ENCODE results near the gene CCDC137.
A peak's percentile ranks its signal among the peaks of the same experiment; 100 is the strongest.

The CCDC137 gene

DNA sequence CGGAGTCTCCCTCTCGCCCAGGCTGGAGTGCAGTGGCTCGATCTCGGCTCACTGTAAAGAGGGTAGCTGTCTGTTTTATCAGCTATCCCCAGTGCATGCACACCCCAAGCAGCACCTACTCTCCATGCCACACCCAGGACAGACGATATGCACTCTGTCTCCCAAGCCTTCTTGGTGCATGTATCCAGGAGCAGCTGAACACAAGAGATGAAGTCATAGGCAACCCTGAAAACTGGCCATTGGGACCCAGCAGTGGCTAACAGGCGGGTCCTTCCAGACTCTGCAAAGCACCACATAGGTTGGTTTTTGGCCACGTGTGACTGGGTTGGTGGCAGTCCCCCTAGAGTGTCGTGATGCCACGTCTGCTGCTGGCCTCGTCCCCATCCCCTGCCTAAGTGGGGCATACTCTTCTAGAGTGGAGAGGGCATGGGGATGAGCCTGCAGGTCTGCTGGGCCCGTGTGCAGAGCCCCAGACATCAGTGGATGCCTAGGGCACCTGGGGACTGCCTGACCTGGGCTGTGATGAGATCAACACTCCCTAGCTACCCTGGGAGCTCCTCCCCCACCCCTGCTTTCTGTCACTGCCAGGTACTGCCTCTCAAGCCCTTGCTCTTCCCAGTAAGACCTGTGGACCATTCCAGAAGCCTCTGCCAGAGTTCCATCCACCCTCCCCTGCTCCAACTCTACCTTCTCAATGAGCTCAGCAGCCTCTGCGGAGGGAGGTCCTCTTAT lies 19.5 kb upstream of the CCDC137 start:
- POLR2A ChIA-PET, result interaction anchor here (0.6 to 2.0 kb wide), 6 partner anchors 9 to 401 kb away, joined by 3 to 10 read pairs (median 4); no protein-coding TSS in a partner anchor
- Histone ChIP-seq H3K4me3 (ENCODE audit: low read depth, low read length) (no peak overlapping the region), H3K9me3 (ENCODE audit: control insufficient read depth, insufficient read depth, low read depth, low read length) (no peaks in the 10 kb centered on the region), H3K4me1 (ENCODE audit: control insufficient read depth, insufficient read depth, low read length) (no peaks in the 10 kb centered on the region), H3K36me3 (ENCODE audit: control insufficient read depth in 2 of 2, insufficient read depth in 1 of 2, low read length in 2 of 2) (peaks cover 0 to 6% of the 10 kb centered on the region in 2 experiments; a peak in 1 of 3 replicates), H3K27ac (ENCODE audit: extremely low read depth, low read depth, low read length) (no peak overlapping the region)
- TF ChIP-seq GLIS2 (tag by site-specific recombination; IDR thresholded peaks at IDR 0.05) (0 out of 2 replicates have a peak, but pooled peaks have one; percentile 14), ZNF341 (tag by site-specific recombination; IDR thresholded peaks at IDR 0.05; ENCODE audit: low read depth) (peak; percentile 39; the same call in 1 of the 2 replicates), KLF8 (tag by site-specific recombination; IDR thresholded peaks at IDR 0.05) (no peak), ZBTB48 (tag by site-specific recombination; IDR thresholded peaks at IDR 0.05) (peak; percentile 55; the same call in 1 of the 2 replicates), ZNF433 (tag by site-specific recombination; IDR thresholded peaks at IDR 0.05; ENCODE audit: low read depth) (no peak)
- CTCF ChIA-PET, result interaction anchor here (1.5 kb wide), 1 partner anchor 46 kb away, joined by 4 read pairs; no protein-coding TSS in a partner anchor

DNA sequence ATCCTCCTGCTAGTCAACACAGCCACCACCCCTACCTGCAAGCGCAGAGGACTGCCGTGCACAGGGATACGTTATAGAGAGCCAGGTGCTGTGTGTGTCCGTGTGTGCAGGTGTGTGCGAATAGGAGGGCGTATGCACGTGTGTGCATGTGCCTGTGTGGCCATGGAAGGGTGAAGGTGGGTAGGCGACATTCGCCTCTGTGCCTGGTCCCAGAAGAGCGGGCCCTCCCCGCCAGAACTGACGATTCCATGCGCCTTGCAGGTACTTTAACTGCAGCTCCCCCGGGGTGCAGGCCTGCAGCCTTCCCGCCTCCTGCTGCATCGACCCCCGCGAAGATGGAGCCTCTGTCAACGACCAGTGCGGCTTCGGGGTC lies 18.9 kb upstream of the CCDC137 start:
- POLR2A ChIA-PET, result interaction anchor here (0.6 to 2.0 kb wide), 3 partner anchors 8 to 33 kb away, joined by 3 to 10 read pairs (median 5); no protein-coding TSS in a partner anchor

DNA sequence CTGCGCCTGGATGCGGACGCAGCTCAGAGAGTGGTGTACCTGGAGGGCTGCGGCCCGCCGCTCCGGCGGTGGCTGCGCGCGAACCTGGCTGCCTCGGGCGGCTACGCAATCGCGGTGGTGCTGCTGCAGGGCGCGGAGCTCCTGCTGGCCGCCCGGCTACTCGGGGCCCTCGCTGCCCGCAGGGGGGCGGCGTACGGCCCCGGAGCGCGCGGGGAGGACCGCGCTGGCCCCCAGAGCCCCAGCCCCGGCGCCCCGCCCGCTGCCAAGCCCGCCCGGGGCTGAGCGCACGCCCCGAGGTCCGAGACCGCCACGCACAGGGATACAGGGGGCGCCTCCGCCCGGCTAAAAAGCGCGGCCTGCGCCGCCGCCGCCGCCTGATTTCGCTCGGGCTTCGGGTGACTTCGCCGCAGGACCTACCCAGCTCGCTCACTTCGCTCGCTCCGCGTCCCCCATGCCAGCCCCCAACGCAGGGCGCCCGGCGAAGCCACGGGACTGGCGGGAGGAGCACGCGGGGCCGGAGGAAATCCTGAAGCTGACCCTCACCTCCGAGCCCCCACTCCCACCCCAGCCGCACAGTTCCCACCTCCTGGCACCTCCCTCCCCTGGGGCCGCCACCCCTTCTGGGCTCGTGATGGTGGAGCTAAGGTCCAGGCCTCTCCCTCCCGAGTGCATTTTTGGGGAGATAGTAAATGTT lies 18.4 kb upstream of the CCDC137 start:
- Histone ChIP-seq H3K36me3 (ENCODE audit: control insufficient read depth in 2 of 2, insufficient read depth in 1 of 2, low read length in 2 of 2) (peaks cover 0 to 6% of the 10 kb centered on the region in 2 experiments; a peak in 1 of 3 replicates), H3K27ac (ENCODE audit: extremely low read depth, low read depth, low read length) (no peak overlapping the region), H3K4me1 (ENCODE audit: control insufficient read depth, insufficient read depth, low read length) (no peaks in the 10 kb centered on the region), H3K4me3 (ENCODE audit: low read depth, low read length) (no peak overlapping the region), H3K9me3 (ENCODE audit: control insufficient read depth, insufficient read depth, low read depth, low read length) (no peaks in the 10 kb centered on the region)
- ChIA-PET POLR2A (interaction anchor here (0.6 to 2.0 kb wide), 2 partner anchors 17 to 32 kb away, joined by 5 to 10 read pairs; no protein-coding TSS in a partner anchor), CTCF (no interaction called here)
- TF ChIP-seq, protein P1, sequence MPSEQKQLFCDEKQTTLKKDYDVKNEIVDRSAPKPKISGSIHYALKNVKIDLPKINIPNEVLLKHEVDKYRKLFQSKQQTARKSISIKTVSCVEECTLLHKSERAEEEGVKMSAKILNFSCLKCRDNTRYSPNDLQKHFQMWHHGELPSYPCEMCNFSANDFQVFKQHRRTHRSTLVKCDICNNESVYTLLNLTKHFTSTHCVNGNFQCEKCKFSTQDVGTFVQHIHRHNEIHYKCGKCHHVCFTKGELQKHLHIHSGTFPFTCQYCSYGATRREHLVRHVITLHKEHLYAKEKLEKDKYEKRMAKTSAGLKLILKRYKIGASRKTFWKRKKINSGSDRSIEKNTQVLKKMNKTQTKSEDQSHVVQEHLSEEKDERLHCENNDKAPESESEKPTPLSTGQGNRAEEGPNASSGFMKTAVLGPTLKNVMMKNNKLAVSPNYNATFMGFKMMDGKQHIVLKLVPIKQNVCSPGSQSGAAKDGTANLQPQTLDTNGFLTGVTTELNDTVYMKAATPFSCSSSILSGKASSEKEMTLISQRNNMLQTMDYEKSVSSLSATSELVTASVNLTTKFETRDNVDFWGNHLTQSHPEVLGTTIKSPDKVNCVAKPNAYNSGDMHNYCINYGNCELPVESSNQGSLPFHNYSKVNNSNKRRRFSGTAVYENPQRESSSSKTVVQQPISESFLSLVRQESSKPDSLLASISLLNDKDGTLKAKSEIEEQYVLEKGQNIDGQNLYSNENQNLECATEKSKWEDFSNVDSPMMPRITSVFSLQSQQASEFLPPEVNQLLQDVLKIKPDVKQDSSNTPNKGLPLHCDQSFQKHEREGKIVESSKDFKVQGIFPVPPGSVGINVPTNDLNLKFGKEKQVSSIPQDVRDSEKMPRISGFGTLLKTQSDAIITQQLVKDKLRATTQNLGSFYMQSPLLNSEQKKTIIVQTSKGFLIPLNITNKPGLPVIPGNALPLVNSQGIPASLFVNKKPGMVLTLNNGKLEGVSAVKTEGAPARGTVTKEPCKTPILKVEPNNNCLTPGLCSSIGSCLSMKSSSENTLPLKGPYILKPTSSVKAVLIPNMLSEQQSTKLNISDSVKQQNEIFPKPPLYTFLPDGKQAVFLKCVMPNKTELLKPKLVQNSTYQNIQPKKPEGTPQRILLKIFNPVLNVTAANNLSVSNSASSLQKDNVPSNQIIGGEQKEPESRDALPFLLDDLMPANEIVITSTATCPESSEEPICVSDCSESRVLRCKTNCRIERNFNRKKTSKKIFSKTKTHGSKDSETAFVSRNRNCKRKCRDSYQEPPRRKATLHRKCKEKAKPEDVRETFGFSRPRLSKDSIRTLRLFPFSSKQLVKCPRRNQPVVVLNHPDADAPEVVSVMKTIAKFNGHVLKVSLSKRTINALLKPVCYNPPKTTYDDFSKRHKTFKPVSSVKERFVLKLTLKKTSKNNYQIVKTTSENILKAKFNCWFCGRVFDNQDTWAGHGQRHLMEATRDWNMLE (tag by site-specific recombination; conservative IDR thresholded peaks at IDR 0.05; ENCODE audit: low read depth), result no peak
- TF ChIP-seq, protein P2, sequence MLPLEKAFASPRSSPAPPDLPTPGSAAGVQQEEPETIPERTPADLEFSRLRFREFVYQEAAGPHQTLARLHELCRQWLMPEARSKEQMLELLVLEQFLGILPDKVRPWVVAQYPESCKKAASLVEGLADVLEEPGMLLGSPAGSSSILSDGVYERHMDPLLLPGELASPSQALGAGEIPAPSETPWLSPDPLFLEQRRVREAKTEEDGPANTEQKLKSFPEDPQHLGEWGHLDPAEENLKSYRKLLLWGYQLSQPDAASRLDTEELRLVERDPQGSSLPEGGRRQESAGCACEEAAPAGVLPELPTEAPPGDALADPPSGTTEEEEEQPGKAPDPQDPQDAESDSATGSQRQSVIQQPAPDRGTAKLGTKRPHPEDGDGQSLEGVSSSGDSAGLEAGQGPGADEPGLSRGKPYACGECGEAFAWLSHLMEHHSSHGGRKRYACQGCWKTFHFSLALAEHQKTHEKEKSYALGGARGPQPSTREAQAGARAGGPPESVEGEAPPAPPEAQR (tag by site-specific recombination; IDR thresholded peaks at IDR 0.05), result no peak
- TF ChIP-seq ZNF530 (tag by site-specific recombination; IDR thresholded peaks at IDR 0.05; ENCODE audit: low read depth), result no peak

More for the DNA sequence above, 18.9 kb upstream of the CCDC137 start:
- Histone ChIP-seq H3K36me3 (ENCODE audit: control insufficient read depth in 2 of 2, insufficient read depth in 1 of 2, low read length in 2 of 2) (peaks cover 0 to 6% of the 10 kb centered on the region in 2 experiments; a peak in 1 of 3 replicates), H3K4me3 (ENCODE audit: low read depth, low read length) (no peak overlapping the region), H3K27ac (ENCODE audit: extremely low read depth, low read depth, low read length) (no peak overlapping the region), H3K9me3 (ENCODE audit: control insufficient read depth, insufficient read depth, low read depth, low read length) (no peaks in the 10 kb centered on the region), H3K4me1 (ENCODE audit: control insufficient read depth, insufficient read depth, low read length) (no peaks in the 10 kb centered on the region)
- TF ChIP-seq, protein P1 (tag by site-specific recombination; conservative IDR thresholded peaks at IDR 0.05; ENCODE audit: low read depth), result no peak
- TF ChIP-seq GLIS2 (tag by site-specific recombination; IDR thresholded peaks at IDR 0.05) (no peak), BCL11A (tag by site-specific recombination; IDR thresholded peaks at IDR 0.05; ENCODE audit: low read depth) (no peak)
- TF ChIP-seq, protein P3, sequence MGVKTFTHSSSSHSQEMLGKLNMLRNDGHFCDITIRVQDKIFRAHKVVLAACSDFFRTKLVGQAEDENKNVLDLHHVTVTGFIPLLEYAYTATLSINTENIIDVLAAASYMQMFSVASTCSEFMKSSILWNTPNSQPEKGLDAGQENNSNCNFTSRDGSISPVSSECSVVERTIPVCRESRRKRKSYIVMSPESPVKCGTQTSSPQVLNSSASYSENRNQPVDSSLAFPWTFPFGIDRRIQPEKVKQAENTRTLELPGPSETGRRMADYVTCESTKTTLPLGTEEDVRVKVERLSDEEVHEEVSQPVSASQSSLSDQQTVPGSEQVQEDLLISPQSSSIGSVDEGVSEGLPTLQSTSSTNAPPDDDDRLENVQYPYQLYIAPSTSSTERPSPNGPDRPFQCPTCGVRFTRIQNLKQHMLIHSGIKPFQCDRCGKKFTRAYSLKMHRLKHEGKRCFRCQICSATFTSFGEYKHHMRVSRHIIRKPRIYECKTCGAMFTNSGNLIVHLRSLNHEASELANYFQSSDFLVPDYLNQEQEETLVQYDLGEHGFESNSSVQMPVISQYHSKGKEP (tag by site-specific recombination; IDR thresholded peaks at IDR 0.05), result peak; percentile 45; the same call in 1 of the 2 replicates
- CTCF ChIA-PET, result no interaction called here

Measured in HEK293 (cell line).